ENCODE results near the gene HAT1.

The HAT1 gene

DNA sequence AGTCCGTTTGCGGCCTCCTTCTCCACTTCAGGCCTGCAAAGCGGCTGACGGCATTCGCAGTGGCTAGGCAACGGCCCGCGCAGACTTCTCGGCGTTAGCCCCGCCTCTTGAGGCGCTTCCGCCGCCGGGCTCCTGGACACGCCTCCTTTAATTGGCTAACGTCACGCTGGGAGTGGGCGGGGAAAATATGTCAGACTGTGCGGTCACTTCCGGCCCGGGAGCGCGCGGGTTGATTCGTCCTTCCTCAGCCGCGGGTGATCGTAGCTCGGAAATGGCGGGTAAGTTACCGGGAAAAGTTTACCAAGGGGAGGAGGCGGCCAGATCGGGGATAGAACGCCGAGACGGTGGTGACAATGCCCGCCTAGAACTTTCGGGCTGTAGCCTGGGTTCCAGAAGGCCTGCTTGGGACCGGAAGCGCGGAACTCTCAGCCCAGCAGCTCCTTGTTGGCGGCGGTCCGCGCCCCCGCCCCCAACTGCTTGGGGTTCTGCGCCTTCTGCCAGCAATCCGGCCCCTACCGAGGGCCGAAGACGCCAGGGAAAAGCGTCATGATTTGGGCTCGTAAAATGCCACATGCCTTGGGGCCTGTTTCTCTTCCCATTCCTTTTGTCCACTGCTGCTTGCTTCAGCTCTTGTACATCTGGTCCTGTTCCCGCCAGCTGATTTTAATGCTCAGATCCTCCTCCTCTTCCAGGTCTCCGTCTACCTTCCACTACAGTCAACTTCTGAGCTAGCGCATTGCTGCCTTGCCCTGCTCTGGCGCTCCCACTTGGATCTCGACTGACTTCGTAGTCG is at the start of gene HAT1:
Gene HAT1, plus strand, starts transcription at position 232 of the 793 bp plus-strand sequence. Its CDS starts 40 bp downstream, at position 272.
- Histone ChIP-seq H3K36me3 (replicated peaks) (peaks cover 23% of the 10 kb centered on the region), H3K4me3 (peak within 1 kb of the TSS; percentile 85), H3K27me3 (ENCODE audit: low read depth) (no peaks in the 10 kb centered on the region), H3K4me1 (peaks cover 16% of the 10 kb centered on the region), H3K9me3 (no peaks in the 10 kb centered on the region)
- peak; percentile 89 to 98 for DNase-seq (ENCODE audit: low spot score in 2 of 2)
- in situ Hi-C loops (cut with MboI; ENCODE audit: low sequenced_read_pairs) = no loop called here

GRCh38 chr2:171874517-171874916 is 47.7 kb upstream of the HAT1 start:
- Histone ChIP-seq H3K9me3 (no peaks in the 10 kb centered on the region), H3K4me1 (no peaks in the 10 kb centered on the region), H3K36me3 (replicated peaks) (peaks cover 13% of the 10 kb centered on the region), H3K27me3 (ENCODE audit: low read depth) (no peaks in the 10 kb centered on the region), H3K4me3 (no peak overlapping the region)
- in situ Hi-C loops (cut with MboI; ENCODE audit: low sequenced_read_pairs) = no loop called here
- no peak for DNase-seq (ENCODE audit: low spot score in 2 of 2)

- in situ Hi-C loops (cut with MboI; ENCODE audit: low sequenced_read_pairs) = no loop called here
- DNase-seq (ENCODE audit: low spot score in 2 of 2) = no peak
- no peaks in the 10 kb centered on the region for H3K9me3 ChIP-seq
- peaks cover 13% of the 10 kb centered on the region for H3K36me3 ChIP-seq (replicated peaks)
- H3K4me3 ChIP-seq = no peak overlapping the region
- H3K27me3 ChIP-seq (ENCODE audit: low read depth) = no peaks in the 10 kb centered on the region
- H3K4me1 ChIP-seq = no peaks in the 10 kb centered on the region
Measured at GRCh38 chr2:171874963-171875362, 47.3 kb upstream of the HAT1 start.

GRCh38 chr2:171878481-171878993 is 43.7 kb upstream of the HAT1 start:
- Histone ChIP-seq H3K36me3 (replicated peaks) (peaks cover 11% of the 10 kb centered on the region), H3K27me3 (ENCODE audit: low read depth) (no peaks in the 10 kb centered on the region), H3K4me3 (no peak overlapping the region), H3K9me3 (no peaks in the 10 kb centered on the region), H3K4me1 (no peaks in the 10 kb centered on the region)
- no peak for DNase-seq (ENCODE audit: low spot score in 2 of 2)
- in situ Hi-C loops (cut with MboI; ENCODE audit: low sequenced_read_pairs) = no loop called here

DNA sequence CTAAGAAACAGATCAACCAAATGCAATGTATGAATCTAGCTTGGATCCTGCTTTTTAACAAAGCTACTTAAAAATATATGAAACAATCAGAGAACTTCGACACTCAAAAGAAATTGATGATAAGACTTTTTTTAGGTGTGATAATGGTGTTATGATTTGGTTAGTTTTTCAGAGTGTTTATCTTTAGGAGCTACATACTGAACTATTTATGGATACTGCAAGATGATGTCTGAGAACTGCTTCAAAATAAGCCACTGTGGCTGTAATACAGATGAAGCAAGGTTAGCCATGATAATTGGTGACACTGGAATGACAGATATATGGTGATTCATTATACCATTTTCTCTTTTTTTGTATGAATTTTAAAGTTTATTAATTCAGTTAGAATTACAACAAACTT is 42.4 kb upstream of the HAT1 start:
- Histone ChIP-seq H3K36me3 (replicated peaks) (peaks cover 5% of the 10 kb centered on the region), H3K4me1 (no peaks in the 10 kb centered on the region), H3K27me3 (ENCODE audit: low read depth) (no peaks in the 10 kb centered on the region), H3K4me3 (no peak overlapping the region), H3K9me3 (no peaks in the 10 kb centered on the region)
- no peak for DNase-seq (ENCODE audit: low spot score in 2 of 2)
- in situ Hi-C loops (cut with MboI; ENCODE audit: low sequenced_read_pairs) = no loop called here

GRCh38 chr2:171880774-171881173 is 41.5 kb upstream of the HAT1 start:
- no peaks in the 10 kb centered on the region for H3K36me3 ChIP-seq (replicated peaks)
- no peak for DNase-seq (ENCODE audit: low spot score in 2 of 2)
- H3K4me3 ChIP-seq = no peak overlapping the region
- H3K27me3 ChIP-seq (ENCODE audit: low read depth) = no peaks in the 10 kb centered on the region
- in situ Hi-C loops (cut with MboI; ENCODE audit: low sequenced_read_pairs) = no loop called here
- no peaks in the 10 kb centered on the region for H3K4me1 ChIP-seq
- no peaks in the 10 kb centered on the region for H3K9me3 ChIP-seq

DNA sequence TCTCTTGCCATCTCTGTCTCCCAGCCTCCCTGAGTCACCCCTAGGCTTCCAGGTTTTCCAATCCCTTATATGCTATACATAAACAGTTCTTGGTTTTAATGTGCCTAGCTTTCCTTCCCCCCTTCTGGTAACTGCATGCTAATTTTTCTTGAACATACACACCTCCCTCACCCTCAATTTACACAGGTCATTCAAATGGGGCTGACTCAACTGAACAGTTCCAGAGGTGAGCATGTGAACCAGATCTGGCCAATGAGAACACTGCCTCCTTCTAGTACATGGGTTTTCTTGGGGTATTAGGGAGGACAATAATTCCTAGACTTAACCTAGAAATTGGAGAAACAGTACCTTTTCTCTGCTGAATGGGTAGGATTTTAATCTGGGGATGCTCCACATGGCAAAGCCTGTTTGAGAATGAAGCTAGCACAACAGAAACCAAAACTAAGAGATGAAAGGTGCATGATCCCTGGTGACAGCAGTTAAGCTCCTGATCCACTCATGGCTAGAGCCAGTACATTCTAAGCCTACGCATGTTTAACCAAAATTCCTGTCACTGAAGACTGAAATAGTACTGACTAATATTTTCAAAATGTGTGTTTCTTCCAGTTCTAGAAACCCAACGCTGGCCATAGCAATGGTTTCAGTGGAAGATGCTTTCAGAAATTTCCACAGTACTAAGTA is 40.0 kb upstream of the HAT1 start:
- no peaks in the 10 kb centered on the region for H3K9me3 ChIP-seq
- no peak for DNase-seq (ENCODE audit: low spot score in 2 of 2)
- peaks cover under 1% of the 10 kb centered on the region; the same call in 1 of the 2 replicates for H3K36me3 ChIP-seq (replicated peaks)
- no peak overlapping the region for H3K4me3 ChIP-seq
- in situ Hi-C loops (cut with MboI; ENCODE audit: low sequenced_read_pairs) = no loop called here
- H3K27me3 ChIP-seq (ENCODE audit: low read depth) = no peaks in the 10 kb centered on the region
- H3K4me1 ChIP-seq = no peaks in the 10 kb centered on the region

DNA sequence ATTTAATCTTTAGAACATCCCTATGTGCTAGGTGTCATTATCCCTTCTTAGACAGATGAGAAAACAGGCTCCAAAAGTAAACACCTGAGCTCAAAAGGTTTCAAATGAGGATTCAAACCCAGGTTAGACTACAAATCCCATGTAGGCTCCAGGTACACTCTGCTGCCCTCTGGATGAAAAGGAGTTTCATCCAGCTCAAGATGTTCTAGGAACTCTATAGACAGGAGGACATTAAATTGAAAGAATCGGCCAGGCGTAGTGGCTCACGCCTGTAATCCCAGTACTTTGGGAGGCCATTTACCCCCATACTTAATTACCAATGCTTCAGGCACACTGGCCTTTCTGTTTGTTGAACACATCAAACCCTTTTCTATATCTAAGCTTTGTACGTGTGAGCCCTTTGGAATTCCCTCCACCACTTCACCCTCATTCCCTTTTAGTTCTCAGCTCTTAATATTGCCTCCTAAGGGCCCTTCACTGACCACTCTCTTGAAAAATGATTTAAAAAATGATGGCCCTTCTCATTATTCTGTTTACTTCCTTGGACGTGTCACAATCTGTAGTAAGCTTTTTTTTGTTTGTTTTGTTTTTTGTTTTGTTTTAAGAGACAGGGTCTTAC is 38.9 kb upstream of the HAT1 start:
- Histone ChIP-seq H3K36me3 (replicated peaks) (peaks cover 6% of the 10 kb centered on the region; the same call in 1 of the 2 replicates), H3K4me1 (no peaks in the 10 kb centered on the region), H3K9me3 (no peaks in the 10 kb centered on the region), H3K27me3 (ENCODE audit: low read depth) (no peaks in the 10 kb centered on the region), H3K4me3 (no peak overlapping the region)
- in situ Hi-C loops (cut with MboI; ENCODE audit: low sequenced_read_pairs) = no loop called here
- DNase-seq (ENCODE audit: low spot score in 2 of 2) = no peak

GRCh38 chr2:171889333-171889732 is 32.9 kb upstream of the HAT1 start:
- peaks cover 7% of the 10 kb centered on the region for H3K4me1 ChIP-seq
- no peak overlapping the region for H3K4me3 ChIP-seq
- in situ Hi-C loops (cut with MboI; ENCODE audit: low sequenced_read_pairs) = no loop called here
- no peaks in the 10 kb centered on the region for H3K9me3 ChIP-seq
- no peak for DNase-seq (ENCODE audit: low spot score in 2 of 2)
- peaks cover 6% of the 10 kb centered on the region for H3K36me3 ChIP-seq (replicated peaks)
- no peaks in the 10 kb centered on the region for H3K27me3 ChIP-seq (ENCODE audit: low read depth)

DNA sequence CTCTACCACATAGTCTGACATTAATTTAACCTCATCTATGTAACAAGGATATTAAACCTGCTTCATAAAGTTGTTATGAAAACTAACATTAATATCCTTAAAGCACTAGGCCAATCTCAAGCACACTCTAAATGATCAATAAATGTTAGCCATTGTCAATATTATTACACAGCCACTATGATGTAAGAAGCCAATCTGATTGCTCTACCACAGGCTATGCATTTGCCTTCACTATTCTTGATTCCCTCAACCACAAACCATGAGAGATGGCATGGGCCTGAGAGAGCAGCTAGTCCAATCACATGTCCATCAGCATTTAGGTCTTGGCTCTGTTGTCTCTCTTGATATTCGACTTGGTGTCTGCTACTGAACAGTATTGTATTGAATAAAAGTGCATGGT is 32.5 kb upstream of the HAT1 start:
- Histone ChIP-seq H3K4me3 (no peak overlapping the region), H3K9me3 (no peaks in the 10 kb centered on the region), H3K4me1 (peaks cover 11% of the 10 kb centered on the region), H3K27me3 (ENCODE audit: low read depth) (no peaks in the 10 kb centered on the region), H3K36me3 (replicated peaks) (peaks cover 6% of the 10 kb centered on the region)
- in situ Hi-C loops (cut with MboI; ENCODE audit: low sequenced_read_pairs) = no loop called here
- no peak for DNase-seq (ENCODE audit: low spot score in 2 of 2)

- Histone ChIP-seq H3K4me3 (peak overlapping the region; percentile 78), H3K4me1 (peaks cover 11% of the 10 kb centered on the region), H3K27me3 (ENCODE audit: low read depth) (no peaks in the 10 kb centered on the region), H3K36me3 (replicated peaks) (no peaks in the 10 kb centered on the region; the same call in none of the 2 replicates), H3K9me3 (peaks cover under 1% of the 10 kb centered on the region; the same call in 1 of the 2 replicates)
- DNase-seq (ENCODE audit: low spot score in 2 of 2) = no peak
- in situ Hi-C loops (cut with MboI; ENCODE audit: low sequenced_read_pairs) = no loop called here
Measured at GRCh38 chr2:171893196-171893823, 29.0 kb upstream of the HAT1 start.

GRCh38 chr2:171893824-171894611 is 28.2 kb upstream of the HAT1 start, which contains the start of gene SLC25A12:
SLC25A12 (minus strand) TSS chr2:171894244; CDS start chr2:171894214, 30 bp downstream.
- Histone ChIP-seq H3K27me3 (ENCODE audit: low read depth) (no peaks in the 10 kb centered on the region), H3K4me3 (peak within 1 kb of the TSS; percentile 78), H3K36me3 (replicated peaks) (no peaks in the 10 kb centered on the region; the same call in 1 of the 2 replicates), H3K9me3 (peaks cover 4% of the 10 kb centered on the region; the same call in 1 of the 2 replicates), H3K4me1 (peaks cover 11% of the 10 kb centered on the region)
- in situ Hi-C loops (cut with MboI; ENCODE audit: low sequenced_read_pairs) = no loop called here
- peak; percentile 79 to 87 for DNase-seq (ENCODE audit: low spot score in 2 of 2)

- Histone ChIP-seq H3K36me3 (replicated peaks) (no peaks in the 10 kb centered on the region; the same call in 1 of the 2 replicates), H3K9me3 (peaks cover 4% of the 10 kb centered on the region; the same call in 1 of the 2 replicates), H3K27me3 (ENCODE audit: low read depth) (no peaks in the 10 kb centered on the region), H3K4me3 (peak overlapping the region; percentile 78), H3K4me1 (peaks cover 11% of the 10 kb centered on the region)
- DNase-seq (ENCODE audit: low spot score in 2 of 2) = no peak
- in situ Hi-C loops (cut with MboI; ENCODE audit: low sequenced_read_pairs) = no loop called here
Measured at GRCh38 chr2:171894612-171894947, 27.7 kb upstream of the HAT1 start.
